Nephron (organoid): ENCODE results near the gene CBS.
"Not testable (repeated sequence)": the region's sequence is repeated elsewhere in the genome, so short reads cannot be mapped to it uniquely, and the experiment has no call there.

Experiments used
- H3K27ac Mint-ChIP-seq, 3 experiments: 2 replicates each; pipeline ENCODE4 v1.8.0; 2020; ENCODE audit warnings: mixed read lengths in 3 of 3, mild to moderate bottlenecking in 2 of 3, moderate library complexity in 1 of 3
- H3K27me3 Mint-ChIP-seq: 2 replicates; pipeline ENCODE4 v1.8.0; 2021; ENCODE audit warnings: low read depth, mild to moderate bottlenecking, moderate library complexity, mixed read lengths
- H3K36me3 Mint-ChIP-seq: 2 replicates; pipeline ENCODE4 v1.8.0; 2020; ENCODE audit warnings: low read depth, mixed read lengths
- H3K4me1 Mint-ChIP-seq: 2 replicates; pipeline ENCODE4 v1.8.0; 2020; ENCODE audit warnings: mixed read lengths
- H3K4me3 Mint-ChIP-seq, 3 experiments: 2 replicates each; pipeline ENCODE4 v1.8.0; 2020; ENCODE audit warnings: mild to moderate bottlenecking in 3 of 3, mixed read lengths in 3 of 3, moderate library complexity in 2 of 3
- H3K9me3 Mint-ChIP-seq: 2 replicates; pipeline ENCODE4 v1.8.0; 2020; ENCODE audit warnings: mixed read lengths

CBS gene

GRCh38 chr21:43075170-43076022 lies at the start of gene CBS:
TSS of gene CBS (minus strand) at chr21:43075835. CDS start at chr21:43072193, 3,642 bp downstream.
- not testable (repeated sequence) for H3K36me3 Mint-ChIP-seq, H3K4me3 Mint-ChIP-seq, H3K27me3 Mint-ChIP-seq, H3K4me1 Mint-ChIP-seq, H3K27ac Mint-ChIP-seq, H3K9me3 Mint-ChIP-seq

GRCh38 chr21:43115956-43116355 lies 40.3 kb upstream of the CBS start:
- H3K4me1 Mint-ChIP-seq, H3K4me3 Mint-ChIP-seq, H3K36me3 Mint-ChIP-seq, H3K9me3 Mint-ChIP-seq, H3K27me3 Mint-ChIP-seq, H3K27ac Mint-ChIP-seq: not testable (repeated sequence)

- not testable (repeated sequence) for H3K9me3 Mint-ChIP-seq, H3K4me3 Mint-ChIP-seq, H3K27ac Mint-ChIP-seq, H3K4me1 Mint-ChIP-seq, H3K36me3 Mint-ChIP-seq, H3K27me3 Mint-ChIP-seq
These were observed 38.8 kb upstream of the CBS start for GRCh38 chr21:43114483-43114882.

GRCh38 chr21:43109006-43109405 lies 33.4 kb upstream of the CBS start:
- H3K36me3 Mint-ChIP-seq, H3K27me3 Mint-ChIP-seq: not testable (repeated sequence)

DNA sequence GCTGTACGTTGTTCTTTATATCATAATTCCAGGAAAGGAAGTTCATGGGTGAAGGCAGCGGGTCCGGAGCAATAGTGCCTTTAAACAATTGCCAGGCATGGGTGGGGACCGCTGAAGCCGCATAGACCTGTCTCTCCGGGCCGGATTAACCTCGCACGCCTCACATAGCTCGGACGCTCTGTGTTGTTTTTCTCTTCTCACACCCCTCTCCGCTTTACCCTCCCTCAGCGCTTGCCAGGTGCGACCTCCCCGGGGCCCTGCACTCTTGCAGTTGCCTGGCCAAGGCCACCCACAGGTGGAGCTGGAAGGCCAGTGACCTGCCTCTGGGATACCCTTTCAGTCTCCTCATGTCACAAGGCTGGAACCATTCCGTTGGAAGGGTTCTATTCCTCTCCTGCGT lies 32.5 kb upstream of the CBS start:
- not testable (repeated sequence) for H3K9me3 Mint-ChIP-seq, H3K27me3 Mint-ChIP-seq, H3K27ac Mint-ChIP-seq, H3K36me3 Mint-ChIP-seq, H3K4me3 Mint-ChIP-seq, H3K4me1 Mint-ChIP-seq

More at GRCh38 chr21:43109006-43109405, 33.4 kb upstream of the CBS start:
- H3K27ac Mint-ChIP-seq, H3K4me1 Mint-ChIP-seq, H3K9me3 Mint-ChIP-seq, H3K4me3 Mint-ChIP-seq: not testable (repeated sequence)

GRCh38 chr21:43107794-43108137 lies 32.1 kb upstream of the CBS start:
- not testable (repeated sequence) for H3K36me3 Mint-ChIP-seq

GRCh38 chr21:43106965-43107793 lies 31.5 kb upstream of the CBS start, which contains the start of gene U2AF1:
TSS of gene U2AF1 (minus strand) at chr21:43107570. CDS start at chr21:43107494, 76 bp downstream.
- H3K27me3 Mint-ChIP-seq, H3K4me1 Mint-ChIP-seq, H3K4me3 Mint-ChIP-seq, H3K36me3 Mint-ChIP-seq, H3K27ac Mint-ChIP-seq, H3K9me3 Mint-ChIP-seq: not testable (repeated sequence)

More at GRCh38 chr21:43107794-43108137, 32.1 kb upstream of the CBS start:
- not testable (repeated sequence) for H3K27me3 Mint-ChIP-seq, H3K4me3 Mint-ChIP-seq, H3K9me3 Mint-ChIP-seq, H3K4me1 Mint-ChIP-seq, H3K27ac Mint-ChIP-seq

GRCh38 chr21:43104642-43105041 lies 29.0 kb upstream of the CBS start:
- not testable (repeated sequence) for H3K36me3 Mint-ChIP-seq, H3K27ac Mint-ChIP-seq, H3K4me3 Mint-ChIP-seq, H3K9me3 Mint-ChIP-seq, H3K27me3 Mint-ChIP-seq, H3K4me1 Mint-ChIP-seq

- not testable (repeated sequence) for H3K27me3 Mint-ChIP-seq, H3K4me3 Mint-ChIP-seq, H3K27ac Mint-ChIP-seq, H3K9me3 Mint-ChIP-seq, H3K4me1 Mint-ChIP-seq, H3K36me3 Mint-ChIP-seq
These were observed 26.6 kb upstream of the CBS start for GRCh38 chr21:43102281-43102680.

- not testable (repeated sequence) for H3K27me3 Mint-ChIP-seq, H3K9me3 Mint-ChIP-seq, H3K4me3 Mint-ChIP-seq, H3K36me3 Mint-ChIP-seq, H3K27ac Mint-ChIP-seq, H3K4me1 Mint-ChIP-seq
These were observed 26.0 kb upstream of the CBS start for GRCh38 chr21:43101676-43102075.

GRCh38 chr21:43101000-43101399 lies 25.4 kb upstream of the CBS start:
- not testable (repeated sequence) for H3K4me3 Mint-ChIP-seq, H3K9me3 Mint-ChIP-seq, H3K4me1 Mint-ChIP-seq, H3K27ac Mint-ChIP-seq, H3K36me3 Mint-ChIP-seq, H3K27me3 Mint-ChIP-seq

GRCh38 chr21:43091979-43092614 lies 16.5 kb upstream of the CBS start:
- H3K36me3 Mint-ChIP-seq, H3K9me3 Mint-ChIP-seq, H3K4me3 Mint-ChIP-seq, H3K27me3 Mint-ChIP-seq, H3K27ac Mint-ChIP-seq, H3K4me1 Mint-ChIP-seq: not testable (repeated sequence)

DNA sequence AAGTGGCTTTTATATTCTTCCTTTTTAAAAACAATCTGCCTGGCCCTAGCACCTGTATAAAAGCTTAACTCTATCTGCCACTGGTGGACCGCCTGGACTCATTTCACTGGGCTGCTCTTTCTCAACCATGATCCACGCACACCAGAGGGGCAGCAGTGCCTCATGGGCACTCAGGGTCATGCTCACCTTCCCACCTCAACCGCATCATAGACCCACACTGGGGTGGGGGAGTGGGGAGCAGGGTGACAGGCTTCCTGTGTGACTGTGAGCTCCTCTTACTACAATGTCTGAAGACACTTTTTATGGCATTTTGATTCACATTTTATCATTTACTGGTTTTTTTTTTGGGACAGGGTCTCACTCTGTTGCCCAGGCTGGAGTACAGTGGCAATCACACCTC lies 15.3 kb upstream of the CBS start:
- not testable (repeated sequence) for H3K36me3 Mint-ChIP-seq, H3K9me3 Mint-ChIP-seq, H3K4me3 Mint-ChIP-seq, H3K27me3 Mint-ChIP-seq, H3K27ac Mint-ChIP-seq, H3K4me1 Mint-ChIP-seq

- H3K4me3 Mint-ChIP-seq, H3K36me3 Mint-ChIP-seq, H3K4me1 Mint-ChIP-seq, H3K27ac Mint-ChIP-seq, H3K27me3 Mint-ChIP-seq, H3K9me3 Mint-ChIP-seq: not testable (repeated sequence)
These were observed 13.8 kb upstream of the CBS start for GRCh38 chr21:43089463-43089862.
